Neural progenitor cell (in vitro differentiated cells): Measurements from ENCODE around the gene OTOGL. TPM values are rescaled to one million over a fixed set of nuclear protein-coding genes. Genes with fewer than 3 reads are reported as not detected.

ENCODE experiments used
- DNase-seq: peaks from one replicate; pipeline ENCODE4 v3.0.0-alpha.2; 2016; ENCODE audit warnings: low spot score
- H2AFZ ChIP-seq: fragments of 200-600 bp; sonication (generic); replicated peaks from 2 replicates; pipeline ENCODE4 v1.6.1; 2016; ENCODE audit warnings: antibody characterized with exemption
- H3F3A ChIP-seq: fragments of 200-600 bp; sonication (generic); 2 replicates; pipeline ENCODE4 v1.6.1; 2016; ENCODE audit warnings: antibody characterized with exemption, low read depth
- H3K27ac ChIP-seq: fragments of 200-600 bp; sonication (generic); 2 replicates; pipeline ENCODE4 v1.5.1; 2016; ENCODE audit warnings: mild to moderate bottlenecking
- H3K27me3 ChIP-seq: fragments of 200-600 bp; sonication (generic); 2 replicates; pipeline ENCODE4 v1.6.1; 2016; ENCODE audit warnings: mild to moderate bottlenecking, moderate library complexity
- H3K36me3 ChIP-seq: fragments of 200-600 bp; sonication (generic); 2 replicates; pipeline ENCODE4 v1.5.1; 2016
- H3K4me1 ChIP-seq: fragments of 200-600 bp; sonication (generic); 2 replicates; pipeline ENCODE4 v1.6.1; 2016; ENCODE audit warnings: mixed run types
- H3K4me2 ChIP-seq: fragments of 200-600 bp; sonication (generic); 2 replicates; pipeline ENCODE4 v1.6.1; 2016
- H3K4me3 ChIP-seq: fragments of 200-600 bp; sonication (generic); 2 replicates; pipeline ENCODE4 v1.5.1; 2016
- H3K79me2 ChIP-seq: fragments of 200-600 bp; sonication (generic); 2 replicates; pipeline ENCODE4 v1.6.1; 2016; ENCODE audit warnings: low read depth
- H3K9ac ChIP-seq: fragments of 200-600 bp; sonication (generic); 2 replicates; pipeline ENCODE4 v1.6.1; 2016
- H3K9me3 ChIP-seq: fragments of 200-600 bp; sonication (generic); 2 replicates; pipeline ENCODE4 v1.5.1; 2016; ENCODE audit warnings: low read depth
- H4K20me1 ChIP-seq: fragments of 200-600 bp; sonication (generic); 2 replicates; pipeline ENCODE4 v1.6.1; 2016; ENCODE audit warnings: low read depth
- H3K27ac Mint-ChIP-seq: 3 replicates; pipeline ENCODE4 v1.8.0; 2021; ENCODE audit warnings: mixed read lengths
- H3K27me3 Mint-ChIP-seq: 2 replicates; pipeline ENCODE4 v1.8.0; 2022; ENCODE audit warnings: low read depth, mild to moderate bottlenecking, inconsistent platforms, moderate library complexity, mixed read lengths; ENCODE audit not compliant: insufficient read depth
- H3K36me3 Mint-ChIP-seq: 3 replicates; pipeline ENCODE4 v1.8.0; 2021; ENCODE audit warnings: mixed read lengths
- H3K4me1 Mint-ChIP-seq: 3 replicates; pipeline ENCODE4 v1.8.0; 2021; ENCODE audit warnings: mixed read lengths
- H3K4me3 Mint-ChIP-seq: 3 replicates; pipeline ENCODE4 v1.8.0; 2021; ENCODE audit warnings: mild to moderate bottlenecking, moderate library complexity, mixed read lengths
- H3K9me3 Mint-ChIP-seq: 3 replicates; pipeline ENCODE4 v1.8.0; 2020; ENCODE audit warnings: mixed read lengths
- EZH2 ChIP-seq: fragments of 200-600 bp; sonication (generic); IDR thresholded peaks from 2 replicates; pipeline ENCODE4 v1.6.1; 2017; ENCODE audit warnings: antibody characterized with exemption, mild to moderate bottlenecking, moderate library complexity
- EZH2phosphoT487 ChIP-seq: fragments of 200-600 bp; sonication (generic); IDR thresholded peaks from 2 replicates; pipeline ENCODE4 v1.6.1; 2017; ENCODE audit warnings: antibody characterized with exemption
- total RNA-seq: library from RNA; depleted of rRNA; stranded (reverse); fragments of >200 nt; gene quantifications from 2 replicates; pipeline ENCODE4 v1.2.3, GENCODE V29; 2015; ENCODE audit warnings: low replicate concordance
- TF ChIP-seq, protein P1 (sequence below): fragments of 200-600 bp; sonication (generic); IDR thresholded peaks from 2 replicates; pipeline ENCODE4 v1.5.1; 2017; ENCODE audit warnings: antibody characterized with exemption, mild to moderate bottlenecking

Gene OTOGL
- total RNA-seq, 1 donor from 2014 or later = 0.13 TPM

GRCh38 chr12:80415466-80415865 is 316.1 kb downstream of the OTOGL start:
- Mint-ChIP-seq H3K9me3 (no peaks in the 10 kb centered on the region), H3K4me3 (no peak overlapping the region), H3K27ac (no peak overlapping the region), H3K27me3 (no peaks in the 10 kb centered on the region), H3K36me3 (no peaks in the 10 kb centered on the region), H3K4me1 (no peaks in the 10 kb centered on the region)
- no peak overlapping the region for H3K4me3 ChIP-seq
- H3K4me1 ChIP-seq = no peaks in the 10 kb centered on the region
- no peak overlapping the region for H3K27ac ChIP-seq
- no peaks in the 10 kb centered on the region for H3K79me2 ChIP-seq
- TF ChIP-seq EZH2 = no peak
- TF ChIP-seq, protein P1, sequence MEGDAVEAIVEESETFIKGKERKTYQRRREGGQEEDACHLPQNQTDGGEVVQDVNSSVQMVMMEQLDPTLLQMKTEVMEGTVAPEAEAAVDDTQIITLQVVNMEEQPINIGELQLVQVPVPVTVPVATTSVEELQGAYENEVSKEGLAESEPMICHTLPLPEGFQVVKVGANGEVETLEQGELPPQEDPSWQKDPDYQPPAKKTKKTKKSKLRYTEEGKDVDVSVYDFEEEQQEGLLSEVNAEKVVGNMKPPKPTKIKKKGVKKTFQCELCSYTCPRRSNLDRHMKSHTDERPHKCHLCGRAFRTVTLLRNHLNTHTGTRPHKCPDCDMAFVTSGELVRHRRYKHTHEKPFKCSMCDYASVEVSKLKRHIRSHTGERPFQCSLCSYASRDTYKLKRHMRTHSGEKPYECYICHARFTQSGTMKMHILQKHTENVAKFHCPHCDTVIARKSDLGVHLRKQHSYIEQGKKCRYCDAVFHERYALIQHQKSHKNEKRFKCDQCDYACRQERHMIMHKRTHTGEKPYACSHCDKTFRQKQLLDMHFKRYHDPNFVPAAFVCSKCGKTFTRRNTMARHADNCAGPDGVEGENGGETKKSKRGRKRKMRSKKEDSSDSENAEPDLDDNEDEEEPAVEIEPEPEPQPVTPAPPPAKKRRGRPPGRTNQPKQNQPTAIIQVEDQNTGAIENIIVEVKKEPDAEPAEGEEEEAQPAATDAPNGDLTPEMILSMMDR = no peak
- TF ChIP-seq EZH2phosphoT487 = no peak
- no peak overlapping the region for H3K4me2 ChIP-seq
- H3K9me3 ChIP-seq = no peaks in the 10 kb centered on the region
- H3F3A ChIP-seq = no peaks in the 10 kb centered on the region
- no peaks in the 10 kb centered on the region for H4K20me1 ChIP-seq
- H3K36me3 ChIP-seq = no peaks in the 10 kb centered on the region
- DNase-seq = no peak
- no peaks in the 10 kb centered on the region for H3K27me3 ChIP-seq
- H3K9ac ChIP-seq = no peak overlapping the region
- no peak overlapping the region for H2AFZ ChIP-seq

- no peaks in the 10 kb centered on the region for H3K9me3 Mint-ChIP-seq
- Histone ChIP-seq H3K27me3 (no peaks in the 10 kb centered on the region), H3K4me1 (no peaks in the 10 kb centered on the region), H3K4me2 (no peak overlapping the region), H3K79me2 (no peaks in the 10 kb centered on the region), H3K27ac (no peak overlapping the region), H3K36me3 (no peaks in the 10 kb centered on the region), H3K9me3 (no peaks in the 10 kb centered on the region), H3F3A (no peaks in the 10 kb centered on the region), H2AFZ (no peak overlapping the region), H4K20me1 (no peaks in the 10 kb centered on the region), H3K4me3 (no peak overlapping the region), H3K9ac (no peak overlapping the region)
- no peaks in the 10 kb centered on the region for H3K4me1 Mint-ChIP-seq
- no peaks in the 10 kb centered on the region for H3K36me3 Mint-ChIP-seq
- no peak overlapping the region for H3K4me3 Mint-ChIP-seq
- no peak overlapping the region for H3K27ac Mint-ChIP-seq
- H3K27me3 Mint-ChIP-seq = no peaks in the 10 kb centered on the region
- TF ChIP-seq EZH2 = no peak
- TF ChIP-seq EZH2phosphoT487 = no peak
- TF ChIP-seq, protein P1 = no peak
- no peak for DNase-seq
These were observed 320.3 kb downstream of the OTOGL start for GRCh38 chr12:80419644-80420043.

DNA sequence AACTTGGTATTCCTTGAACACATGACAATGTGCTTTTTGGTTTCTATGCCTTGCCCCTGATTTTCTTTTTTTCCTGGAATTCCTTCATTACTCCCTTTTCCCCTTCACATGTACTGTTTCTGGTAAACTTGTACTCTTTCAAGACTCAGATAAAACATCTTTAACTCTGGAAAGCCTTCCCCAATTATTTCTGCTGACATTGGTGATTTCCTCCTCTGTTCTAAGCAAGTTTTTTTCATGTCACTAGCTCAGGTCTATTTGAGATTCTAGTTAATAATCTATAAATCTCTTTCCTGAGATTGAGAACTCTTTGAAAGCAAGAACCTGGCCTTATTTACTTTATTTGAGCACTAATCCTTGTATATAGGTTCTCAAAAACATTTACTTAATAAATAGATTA is 320.7 kb downstream of the OTOGL start:
- Mint-ChIP-seq H3K27me3 (no peaks in the 10 kb centered on the region), H3K9me3 (no peaks in the 10 kb centered on the region), H3K4me3 (no peak overlapping the region), H3K27ac (no peak overlapping the region), H3K4me1 (no peaks in the 10 kb centered on the region), H3K36me3 (no peaks in the 10 kb centered on the region)
- H3K27me3 ChIP-seq = no peaks in the 10 kb centered on the region
- no peaks in the 10 kb centered on the region for H3F3A ChIP-seq
- H2AFZ ChIP-seq = no peak overlapping the region
- H3K79me2 ChIP-seq = no peaks in the 10 kb centered on the region
- H4K20me1 ChIP-seq = no peaks in the 10 kb centered on the region
- no peaks in the 10 kb centered on the region for H3K4me1 ChIP-seq
- H3K4me3 ChIP-seq = no peak overlapping the region
- H3K9ac ChIP-seq = no peak overlapping the region
- H3K4me2 ChIP-seq = no peak overlapping the region
- H3K36me3 ChIP-seq = no peaks in the 10 kb centered on the region
- H3K27ac ChIP-seq = no peak overlapping the region
- TF ChIP-seq EZH2 (no peak), EZH2phosphoT487 (no peak)
- TF ChIP-seq, protein P1 = no peak
- no peak for DNase-seq
- H3K9me3 ChIP-seq = no peaks in the 10 kb centered on the region
